HEK293T (cell line): ENCODE data around the gene SLC10A1.

Source experiments
- FOXA1 ChIP-seq: fragments of 450-650 bp; IDR thresholded peaks from 2 replicates; pipeline ENCODE4 v1.6.1; 2016; ENCODE audit warnings: mild to moderate bottlenecking
- FOXK2 ChIP-seq: fragments of 450-650 bp; IDR thresholded peaks from 2 replicates; pipeline ENCODE4 v1.6.1; 2016; ENCODE audit warnings: mild to moderate bottlenecking
- FOXM1 ChIP-seq: fragments of 450-650 bp; IDR thresholded peaks from 2 replicates; pipeline ENCODE4 v1.6.1; 2017; ENCODE audit warnings: mild to moderate bottlenecking, borderline replicate concordance
- HDGF ChIP-seq: fragments of 450-650 bp; IDR thresholded peaks from 2 replicates; pipeline ENCODE4 v1.6.1; 2017; ENCODE audit warnings: antibody characterized with exemption, borderline replicate concordance
- NFRKB ChIP-seq: fragments of 450-650 bp; IDR thresholded peaks from 2 replicates; pipeline ENCODE4 v1.6.1; 2016; ENCODE audit warnings: mild to moderate bottlenecking, moderate library complexity
- PKNOX1 ChIP-seq: fragments of 450-650 bp; IDR thresholded peaks from 2 replicates; pipeline ENCODE4 v1.6.1; 2016
- SP1 ChIP-seq: fragments of 450-650 bp; IDR thresholded peaks from 2 replicates; pipeline ENCODE4 v1.6.1; 2017
- SUZ12 ChIP-seq: fragments of 450-650 bp; IDR thresholded peaks from 2 replicates; pipeline ENCODE4 v1.6.1; 2016; ENCODE audit warnings: mild to moderate bottlenecking

GRCh38 chr14:69811227-69811867 lies 14.3 kb upstream of the SLC10A1 start:
- no peak for TF ChIP-seq FOXM1
- TF ChIP-seq HDGF, result no peak
- no peak for TF ChIP-seq FOXA1
- no peak for TF ChIP-seq PKNOX1
- no peak for TF ChIP-seq FOXK2
- TF ChIP-seq SP1, result no peak
- no peak for TF ChIP-seq NFRKB
- TF ChIP-seq SUZ12, result no peak
